ENCODE measurements around the gene RALGPS1. TPM values are rescaled to one million over a fixed set of nuclear protein-coding genes. Genes with fewer than 3 reads are reported as not detected.

RALGPS1 gene
- total and polyA plus RNA-seq, 7 donors, result 6.6 to 18.6 (median 11.4) TPM

- no peak for TF ChIP-seq POLR2AphosphoS5 (IDR thresholded peaks at IDR 0.05)
- TF ChIP-seq EP300 (IDR thresholded peaks at IDR 0.05), result no peak
- no peak for TF ChIP-seq CTCF (IDR thresholded peaks at IDR 0.05)
- no peak for TF ChIP-seq POLR2A (IDR thresholded peaks at IDR 0.05)
- Histone ChIP-seq H3K4me1 (no peaks in the 10 kb centered on the region), H3K9me3 (no peaks in the 10 kb centered on the region), H3K27ac (no peak overlapping the region), H3K27me3 (no peaks in the 10 kb centered on the region), H3K4me3 (no peak overlapping the region), H3K36me3 (peaks cover 12 to 18% (median 16%) of the 10 kb centered on the region in 4 donors)
- DNase-seq, result no peak
- 68 to 84% methylated on average over 4 of the region's 4 CpGs for WGBS, 2 donors
- intact Hi-C loops (cut with DNase I), result no loop called here
These were observed 38.6 kb upstream of the RALGPS1 start for GRCh38 chr9:126875756-126876510.

GRCh38 chr9:126876531-126876930, 38.1 kb upstream of the RALGPS1 start:
- no peak for DNase-seq
- H3K4me3 ChIP-seq, result no peak overlapping the region
- no peaks in the 10 kb centered on the region for H3K27me3 ChIP-seq
- 88 to 89% methylated on average over 4 of the region's 4 CpGs for WGBS, 2 donors
- no peaks in the 10 kb centered on the region for H3K4me1 ChIP-seq
- TF ChIP-seq POLR2A (IDR thresholded peaks at IDR 0.05), result no peak
- no peak for TF ChIP-seq POLR2AphosphoS5 (IDR thresholded peaks at IDR 0.05)
- no peak for TF ChIP-seq CTCF (IDR thresholded peaks at IDR 0.05)
- TF ChIP-seq EP300 (IDR thresholded peaks at IDR 0.05), result no peak
- no peak overlapping the region for H3K27ac ChIP-seq
- peaks cover 14 to 21% (median 18%) of the 10 kb centered on the region in 4 donors for H3K36me3 ChIP-seq
- intact Hi-C loops (cut with DNase I), result no loop called here
- H3K9me3 ChIP-seq, result no peaks in the 10 kb centered on the region

GRCh38 chr9:126877418-126877817, 37.2 kb upstream of the RALGPS1 start:
- Histone ChIP-seq H3K9me3 (no peaks in the 10 kb centered on the region), H3K36me3 (peaks cover 14 to 30% (median 18%) of the 10 kb centered on the region in 4 donors), H3K27me3 (no peaks in the 10 kb centered on the region), H3K27ac (no peak overlapping the region), H3K4me1 (no peaks in the 10 kb centered on the region), H3K4me3 (no peak overlapping the region)
- TF ChIP-seq POLR2AphosphoS5 (IDR thresholded peaks at IDR 0.05) (no peak), CTCF (IDR thresholded peaks at IDR 0.05) (no peak), EP300 (IDR thresholded peaks at IDR 0.05) (no peak), POLR2A (IDR thresholded peaks at IDR 0.05) (no peak)
- intact Hi-C loops (cut with DNase I), result no loop called here
- DNase-seq, result no peak
- WGBS, 2 donors, result 73 to 91% methylated on average over 9 of the region's 9 CpGs

GRCh38 chr9:126879288-126879687, 35.3 kb upstream of the RALGPS1 start:
- H3K27me3 ChIP-seq, result no peaks in the 10 kb centered on the region
- WGBS, 2 donors, result 86 to 91% methylated on average over 9 of the region's 9 CpGs
- peaks cover 14 to 45% (median 18%) of the 10 kb centered on the region in 4 donors for H3K36me3 ChIP-seq
- intact Hi-C loops (cut with DNase I), result no loop called here
- DNase-seq, result no peak
- no peak overlapping the region for H3K4me3 ChIP-seq
- no peaks in the 10 kb centered on the region for H3K9me3 ChIP-seq
- no peak overlapping the region for H3K27ac ChIP-seq
- H3K4me1 ChIP-seq, result no peaks in the 10 kb centered on the region
- TF ChIP-seq POLR2A (IDR thresholded peaks at IDR 0.05) (no peak), POLR2AphosphoS5 (IDR thresholded peaks at IDR 0.05) (no peak), CTCF (IDR thresholded peaks at IDR 0.05) (no peak), EP300 (IDR thresholded peaks at IDR 0.05) (no peak)

Measured in sigmoid colon (tissue), 7 donors.